Measurements from ENCODE around the gene PIEZO1. TPM values are rescaled to one million over a fixed set of nuclear protein-coding genes. Genes with fewer than 3 reads are reported as not detected.

Gene PIEZO1
- total and polyA plus RNA-seq, 9 of the 15 experiments (the other 6 are each of a cell fraction or from before 2014, with no cell fraction given): 3.6 to 432 (median 131) TPM

GRCh38 chr16:88815901-88816589 lies 31.0 kb upstream of the PIEZO1 start:
- intact Hi-C loops (cut with micrococcal nuclease): loop anchor here (10.0 kb wide), 1 partner anchor 189 kb away; no protein-coding TSS in a partner anchor
- H3K4me1 ChIP-seq (replicated peaks in 1 of 2; ENCODE audit: control insufficient read depth in 2 of 2, insufficient read depth in 2 of 2, low read length in 2 of 2): peaks cover 7 to 69% of the 10 kb centered on the region in 2 experiments
- DNase-seq (ENCODE audit: extremely low read depth in 1 of 4, low spot score in 3 of 4): peak in 1 of 4 experiments; percentile 43
- no peaks in the 10 kb centered on the region for H3K9me1 ChIP-seq (ENCODE audit: control insufficient read depth, insufficient read depth, low read length)
- no peaks in the 10 kb centered on the region for H3K9me3 ChIP-seq (replicated peaks; ENCODE audit: control insufficient read depth, insufficient read depth, low read depth, low read length)
- peaks cover 8% of the 10 kb centered on the region for H3K79me2 ChIP-seq (ENCODE audit: control insufficient read depth, insufficient read depth, low read length)
- ChIA-PET POLR2A (interaction anchor here (0.8 kb wide), 1 partner anchor 16 kb away, joined by 3 read pairs; no protein-coding TSS in a partner anchor), CTCF (ENCODE audit: low intra/inter-chr PET ratio) (interaction anchor here (1.0 kb wide), 1 partner anchor 351 kb away, joined by 8 read pairs; no protein-coding TSS in a partner anchor)
- H2AFZ ChIP-seq (ENCODE audit: low read depth, low read length): no peak overlapping the region
- no peak for FAIRE-seq
- peaks cover 1% of the 10 kb centered on the region; the same call in 1 of the 3 replicates for H3K36me3 ChIP-seq (ENCODE audit: control insufficient read depth, insufficient read depth, low read length)
- no peak overlapping the region for H3K27ac ChIP-seq (ENCODE audit: extremely low read depth, low read depth, low read length)
- BruUV-seq (replicated peaks): no TSS peak
- no peak overlapping the region for H3K4me3 ChIP-seq
- H3K27me3 ChIP-seq (ENCODE audit: control insufficient read depth in 2 of 2, insufficient read depth in 2 of 2, low read length in 2 of 2): no peaks in the 10 kb centered on the region
- 38% methylated on average over 17 of the region's 19 CpGs for WGBS (ENCODE audit: insufficient coverage, low coverage, missing lambda C conversion rate)
- ATAC-seq: no peak
- peaks cover 2% of the 10 kb centered on the region; the same call in 1 of the 2 replicates for H4K20me1 ChIP-seq (replicated peaks; ENCODE audit: control insufficient read depth, insufficient read depth, low read length)
- H3K4me2 ChIP-seq (ENCODE audit: insufficient read depth, low read length): no peak overlapping the region
- in situ Hi-C loops (cut with MboI): loop anchor here (10.0 kb wide), 1 partner anchor 399 kb away; the partner anchor contains the start of gene ZNF778
- no peak overlapping the region for H3K9ac ChIP-seq (ENCODE audit: insufficient read depth in 1 of 2, low read depth in 2 of 2, low read length in 2 of 2)
- TF ChIP-seq ZNF316 (IDR thresholded peaks at IDR 0.05): peak; percentile 63
- peak; percentile 83; the same call in 1 of the 2 replicates for TF ChIP-seq SMC3 (conservative IDR thresholded peaks at IDR 0.05; ENCODE audit: insufficient read depth, low read depth, low read length)
- TF ChIP-seq CTCF (IDR thresholded peaks at IDR 0.05 in 2 of 3, conservative IDR thresholded peaks at IDR 0.05 in 1 of 3; ENCODE audit: insufficient read depth in 2 of 3, low read depth in 1 of 3, low read length in 3 of 3): peak; percentile 71 to 76 (median 76)
- peak; percentile 67 for TF ChIP-seq MYNN (IDR thresholded peaks at IDR 0.05)
- TF ChIP-seq MYNN (CRISPR knock-in tag; IDR thresholded peaks at IDR 0.05): no peak
- peak; percentile 95 for TF ChIP-seq STAG1 (CRISPR knock-in tag; IDR thresholded peaks at IDR 0.05; ENCODE audit: borderline replicate concordance)
- 0 out of 2 replicates have a peak, but pooled peaks have one; percentile 31 for TF ChIP-seq CTBP1 (IDR thresholded peaks at IDR 0.05; ENCODE audit: borderline replicate concordance)
- TF ChIP-seq MAX (CRISPR knock-in tag; IDR thresholded peaks at IDR 0.05): 0 out of 2 replicates have a peak, but pooled peaks have one; percentile 27
- peak; percentile 34; the same call in 1 of the 2 replicates for TF ChIP-seq DEAF1 (CRISPR knock-in tag; IDR thresholded peaks at IDR 0.05)
- TF ChIP-seq ZBTB33 (CRISPR knock-in tag; IDR thresholded peaks at IDR 0.05): peak; percentile 84
- no peak for TF ChIP-seq KLF10 (CRISPR knock-in tag; IDR thresholded peaks at IDR 0.05)
